AG08395 (cell line): ENCODE results near the gene ACTL8.

Experiments used
- DNase-seq: peaks from one replicate; pipeline ENCODE4 v3.0.0; 2012; ENCODE audit warnings: mixed read lengths, low spot score

The ACTL8 gene

DNA sequence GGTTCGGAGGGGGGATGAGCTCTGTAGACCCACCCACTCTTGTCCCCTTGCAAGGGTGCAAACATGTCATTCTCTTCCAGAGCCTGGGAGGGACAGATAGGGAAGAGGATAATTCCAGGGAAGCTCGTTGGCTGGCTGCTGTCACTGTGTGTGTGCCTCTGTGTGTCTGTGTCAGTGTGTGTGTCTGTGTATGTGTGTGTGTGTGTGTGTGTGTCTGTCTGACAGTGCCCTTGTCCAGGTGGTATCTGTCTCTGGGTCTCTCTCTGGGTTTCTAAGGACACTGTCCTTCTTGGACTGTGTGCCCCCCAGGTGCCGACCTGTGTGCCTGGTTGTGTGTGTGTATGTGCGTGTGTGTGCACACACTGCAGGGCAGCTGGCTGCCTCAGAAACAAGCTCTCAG lies 90.5 kb downstream of the ACTL8 start:
- no peak for DNase-seq

DNA sequence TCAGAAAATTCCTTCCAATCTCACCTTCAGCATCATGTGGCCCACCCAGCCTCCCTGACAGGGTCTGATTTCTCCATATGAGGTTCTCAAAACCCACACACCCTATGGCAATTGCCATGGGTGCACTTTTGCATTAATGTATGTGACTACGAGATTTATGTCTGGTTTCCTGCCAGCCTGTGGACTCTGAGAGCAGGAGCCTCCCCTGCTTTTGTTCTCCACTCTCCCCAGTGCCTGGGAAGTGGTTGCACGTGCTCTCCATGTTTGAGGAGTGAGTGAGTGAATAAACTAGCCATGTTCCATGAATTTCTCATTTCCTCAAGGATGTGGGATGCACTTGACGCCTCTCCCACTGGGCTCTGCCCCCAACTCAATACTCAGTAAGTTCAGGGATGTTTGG lies 91.2 kb downstream of the ACTL8 start:
- DNase-seq, result no peak

DNA sequence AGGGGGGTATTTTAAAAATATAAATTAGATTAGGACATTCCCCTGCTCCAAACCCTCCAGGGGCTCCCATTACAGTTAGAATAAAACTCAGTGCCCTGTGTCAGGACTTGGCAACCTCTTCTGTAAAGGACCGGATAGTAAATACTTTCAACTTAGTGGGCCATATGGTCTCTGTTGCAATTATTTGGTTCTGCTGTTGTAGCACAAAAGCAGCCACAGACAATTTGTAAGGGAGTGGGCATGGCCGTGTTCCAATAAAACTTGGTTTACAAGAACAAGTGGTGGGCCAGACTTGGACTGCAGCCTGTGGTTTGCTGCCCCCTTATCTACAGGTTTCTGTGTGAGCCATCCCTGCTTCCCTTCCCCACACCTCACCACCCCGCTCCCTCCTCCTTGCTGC lies 92.0 kb downstream of the ACTL8 start:
- DNase-seq, result no peak

DNA sequence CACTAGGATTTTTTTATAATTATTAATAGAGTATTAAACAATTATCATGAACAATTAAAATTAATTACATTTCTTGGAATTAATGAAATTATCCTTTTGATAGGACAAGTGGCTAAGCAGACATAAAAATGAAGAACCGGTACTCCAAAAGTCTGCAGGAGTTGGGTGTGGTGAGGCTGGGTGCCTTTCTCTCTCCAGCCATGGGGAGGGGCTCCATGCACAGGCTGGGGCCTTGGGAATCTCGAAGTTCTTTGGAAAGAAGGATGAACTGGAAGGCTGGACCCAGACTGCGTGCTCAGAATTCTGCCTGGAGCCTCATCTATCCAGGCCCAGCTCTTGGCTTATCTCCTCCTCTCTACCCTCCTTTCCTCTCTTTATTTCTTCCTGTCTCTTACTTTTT lies 94.1 kb downstream of the ACTL8 start:
- peak; percentile 52 for DNase-seq

DNA sequence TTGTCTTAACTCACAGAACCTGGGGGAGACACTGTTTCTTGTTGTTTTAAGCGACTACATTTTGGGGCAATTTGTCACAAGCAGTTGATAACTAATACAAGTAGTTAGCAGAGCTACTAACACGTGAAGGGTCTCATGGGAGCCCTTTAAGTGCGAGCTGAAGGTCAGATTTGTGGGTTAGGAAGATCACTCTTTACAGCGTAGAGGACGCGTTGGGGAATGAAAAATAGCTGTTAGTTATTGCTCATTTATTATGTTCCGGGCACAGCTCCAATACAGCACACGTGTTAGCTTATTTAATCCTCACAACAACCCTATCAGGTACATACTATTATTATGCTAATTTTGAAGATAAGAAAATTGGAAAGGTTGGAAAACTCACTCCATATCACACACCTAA lies 95.9 kb downstream of the ACTL8 start:
- DNase-seq, result no peak

DNA sequence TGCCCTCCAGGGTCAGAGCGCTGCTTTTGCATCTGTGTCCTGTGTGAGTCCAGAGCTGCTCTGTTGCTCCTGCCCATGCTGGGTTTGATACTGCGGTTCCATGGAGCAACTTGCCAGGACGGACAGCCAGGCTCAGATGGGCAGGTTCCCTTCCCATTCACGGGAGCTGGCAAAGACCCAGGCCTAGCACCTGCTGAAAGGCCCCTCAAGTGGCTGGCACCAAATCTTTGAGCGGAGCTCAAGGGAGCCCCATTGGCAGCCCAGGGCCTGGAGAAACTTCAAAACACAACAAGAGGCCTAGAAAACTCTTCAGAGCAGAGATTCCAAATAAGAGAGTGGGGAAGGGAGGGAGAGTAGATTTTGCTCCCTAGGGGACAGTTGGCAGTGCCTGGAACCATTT lies 97.2 kb downstream of the ACTL8 start:
- DNase-seq, result no peak

DNA sequence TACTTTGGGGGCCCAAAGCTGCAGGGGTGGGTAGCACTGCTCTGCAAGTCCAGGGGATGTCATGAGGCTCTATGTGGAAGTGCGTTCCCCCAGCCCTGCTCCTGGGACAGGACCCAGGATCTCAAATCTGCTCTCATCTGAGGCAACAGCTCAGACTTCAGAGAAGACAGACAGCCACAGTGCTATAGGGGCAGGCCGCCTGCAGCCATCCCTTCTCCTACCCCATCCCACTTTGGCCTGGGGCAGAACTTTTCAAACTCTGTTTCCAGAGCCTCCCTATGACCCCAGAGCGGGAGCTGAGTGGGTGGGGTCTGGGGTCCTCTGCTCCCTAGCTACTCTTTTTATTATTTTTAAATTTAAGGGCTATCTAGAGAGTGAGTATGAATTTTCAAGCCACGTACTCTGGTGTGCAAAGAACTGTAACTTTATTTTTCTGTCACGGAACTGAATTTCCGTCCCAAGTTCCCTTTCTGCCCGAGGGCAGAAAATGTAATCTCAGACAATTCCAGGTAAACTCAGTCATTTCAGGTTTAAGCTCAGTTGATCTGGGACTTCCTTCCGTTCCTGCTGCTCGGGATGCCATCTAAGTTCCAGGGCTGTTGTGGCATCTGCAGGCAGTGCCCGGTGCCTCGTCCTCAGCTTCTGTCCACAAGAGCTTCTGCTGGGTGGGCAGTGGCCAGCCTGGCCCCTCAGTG lies 98.3 kb downstream of the ACTL8 start:
- DNase-seq, result no peak

DNA sequence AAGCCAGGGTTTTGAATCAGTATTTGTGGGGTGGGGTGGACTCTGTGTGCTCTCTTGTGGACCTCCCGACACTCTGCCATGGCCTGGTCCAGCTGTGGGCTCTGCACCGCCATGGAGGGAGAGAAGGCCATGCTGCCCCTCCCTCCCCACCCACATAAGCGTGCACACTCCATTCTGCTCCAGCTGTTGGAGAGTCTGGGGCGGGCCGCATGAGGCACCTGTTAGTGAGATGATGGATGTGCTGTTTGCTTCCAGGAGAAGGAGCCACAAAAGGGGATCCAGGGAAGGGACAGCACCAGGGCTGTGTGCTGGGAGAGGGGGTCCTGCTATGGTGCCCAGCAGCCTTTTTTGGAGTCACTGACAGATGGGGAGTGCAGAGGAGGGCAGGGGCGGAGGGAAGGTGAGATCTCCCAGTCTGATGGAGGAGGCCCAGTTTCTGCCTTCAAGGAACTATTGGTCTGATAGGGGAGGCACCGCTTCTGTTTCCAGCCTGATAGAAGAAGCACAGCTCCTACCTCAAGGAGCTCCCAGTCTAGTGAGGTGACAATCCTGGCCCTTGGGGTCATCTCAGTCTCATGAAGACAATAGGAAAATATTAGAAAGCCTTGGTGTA lies 101.5 kb downstream of the ACTL8 start:
- DNase-seq, result no peak

DNA sequence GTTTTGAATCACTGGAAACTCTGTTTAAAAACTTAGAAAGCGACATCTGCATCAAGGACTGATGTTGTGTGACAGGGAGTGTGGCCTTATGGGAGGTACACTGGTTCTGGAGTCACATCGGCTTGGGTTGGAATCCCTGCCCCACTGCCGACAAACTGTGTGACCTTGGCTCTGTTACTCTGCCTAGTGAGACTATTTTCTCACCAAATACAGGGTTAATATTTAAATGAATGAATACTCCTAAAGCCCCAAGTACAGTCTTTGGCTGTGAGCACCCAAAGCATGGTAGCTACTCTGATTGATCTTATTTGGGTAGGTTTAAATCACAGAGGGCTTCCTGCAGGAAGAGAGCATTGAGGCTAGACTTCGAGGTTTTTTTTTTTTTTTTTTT lies 102.0 kb downstream of the ACTL8 start:
- DNase-seq, result no peak

DNA sequence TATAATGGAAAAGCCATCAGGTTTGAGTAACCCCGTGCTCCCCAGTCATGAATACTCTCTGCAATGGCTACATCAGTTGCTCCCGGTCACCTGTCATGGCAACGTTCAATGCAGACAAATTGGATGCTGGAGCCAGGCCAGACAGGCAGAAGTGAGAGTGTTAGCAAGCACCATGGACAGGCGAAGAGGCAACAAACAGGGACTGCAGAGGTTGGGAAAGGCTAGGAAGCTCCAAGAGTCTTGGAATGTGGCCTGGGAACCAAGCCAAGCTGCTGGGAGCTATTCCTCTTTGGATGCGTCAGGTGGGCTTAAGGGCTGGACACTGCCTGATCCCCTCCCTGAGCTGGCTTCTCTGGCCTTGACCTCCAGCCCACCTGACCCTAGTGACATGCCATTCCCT lies 102.9 kb downstream of the ACTL8 start:
- DNase-seq, result peak; percentile 27

DNA sequence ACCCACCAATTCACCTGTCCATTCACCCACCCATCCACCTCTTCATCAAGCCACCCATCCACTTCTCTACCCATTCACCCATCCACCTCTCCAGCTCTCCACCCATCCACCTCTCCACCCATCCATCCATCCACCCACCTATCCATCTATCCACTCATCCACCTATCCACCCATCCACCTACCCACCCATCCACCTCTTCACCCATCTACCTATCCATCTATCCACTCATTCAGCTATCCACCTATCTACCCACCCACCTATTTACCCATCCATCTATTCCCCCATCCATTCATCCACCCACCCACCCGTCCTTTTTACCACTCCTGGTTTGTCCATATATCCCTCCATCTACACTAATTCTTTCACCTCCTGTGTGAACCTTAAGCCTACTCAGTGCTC lies 105.7 kb downstream of the ACTL8 start:
- no peak for DNase-seq

DNA sequence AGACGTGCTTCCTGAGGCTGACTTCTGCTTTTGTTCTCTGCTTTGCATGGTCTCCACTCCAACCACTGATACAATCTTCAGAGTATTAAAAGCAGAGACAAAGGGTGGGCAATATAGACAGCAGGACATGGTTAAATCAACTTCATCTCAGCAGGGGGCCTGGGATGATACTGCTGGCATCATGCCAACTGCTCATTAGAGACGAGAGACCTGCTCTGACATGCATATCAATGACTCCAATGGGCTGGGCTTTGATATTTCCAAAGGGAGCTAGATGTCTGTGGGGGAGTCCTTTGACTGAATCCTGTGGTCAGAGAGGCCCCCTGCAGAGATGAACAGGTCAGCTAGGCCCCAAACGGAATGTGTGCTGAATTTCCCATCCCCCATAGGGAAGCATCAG lies 106.6 kb downstream of the ACTL8 start:
- no peak for DNase-seq

DNA sequence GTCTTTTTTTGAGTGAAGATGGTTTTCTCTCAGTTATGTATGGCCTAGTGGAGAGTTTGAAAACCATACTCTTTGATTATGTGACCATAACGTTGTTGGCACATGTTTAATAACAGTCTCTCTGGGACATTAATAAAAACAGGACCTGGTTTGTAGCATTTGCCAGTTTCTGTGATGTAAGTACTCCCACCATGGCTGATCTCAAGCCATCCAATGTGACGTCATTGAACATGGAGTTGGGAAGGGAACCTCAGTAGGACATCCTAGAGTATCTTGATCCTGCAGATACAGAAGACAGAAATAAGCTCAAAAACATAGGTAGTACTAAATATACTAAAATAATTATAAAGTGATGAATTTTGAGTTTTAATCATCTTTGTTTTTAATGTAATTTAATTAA lies 107.0 kb downstream of the ACTL8 start:
- no peak for DNase-seq

DNA sequence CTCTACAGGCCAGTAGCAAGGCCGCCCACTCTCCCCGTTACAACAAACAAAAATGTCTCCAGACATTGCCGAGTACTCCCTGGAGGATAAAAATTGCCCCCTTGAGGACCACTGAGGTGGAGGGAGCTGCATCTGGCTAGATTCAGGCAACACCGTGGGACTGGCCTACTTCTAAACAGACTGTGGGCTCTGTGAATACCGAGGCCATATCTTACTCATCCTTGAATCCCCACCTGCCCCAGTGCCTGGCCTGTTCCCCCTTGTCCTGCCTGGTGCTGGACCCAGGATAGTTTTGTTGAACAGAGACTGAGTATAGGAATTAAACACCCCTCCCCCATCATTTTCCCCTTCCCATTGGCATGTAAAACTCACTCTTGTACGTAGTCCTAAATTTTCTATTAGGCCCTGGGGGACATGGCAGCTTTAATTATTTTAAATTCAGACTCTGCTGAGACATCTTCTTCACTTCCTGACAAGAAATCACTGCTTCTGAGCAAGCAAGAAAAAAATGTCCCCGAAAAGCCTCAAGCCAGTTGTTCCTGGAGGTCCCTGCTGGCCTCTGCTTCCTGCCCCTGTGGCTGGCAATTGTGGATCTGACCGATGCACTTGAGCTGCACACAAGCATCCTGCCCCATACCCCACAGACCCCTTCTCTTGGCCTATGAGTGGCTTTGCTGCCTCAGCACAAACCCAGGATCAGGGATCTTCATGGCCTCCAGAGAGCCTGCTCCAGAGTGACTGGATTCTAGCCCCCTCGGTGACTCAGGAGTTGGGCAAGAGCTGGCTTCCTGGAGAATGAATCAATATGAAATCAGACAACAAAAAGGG lies 111.0 kb downstream of the ACTL8 start:
- peak; percentile 91 for DNase-seq

DNA sequence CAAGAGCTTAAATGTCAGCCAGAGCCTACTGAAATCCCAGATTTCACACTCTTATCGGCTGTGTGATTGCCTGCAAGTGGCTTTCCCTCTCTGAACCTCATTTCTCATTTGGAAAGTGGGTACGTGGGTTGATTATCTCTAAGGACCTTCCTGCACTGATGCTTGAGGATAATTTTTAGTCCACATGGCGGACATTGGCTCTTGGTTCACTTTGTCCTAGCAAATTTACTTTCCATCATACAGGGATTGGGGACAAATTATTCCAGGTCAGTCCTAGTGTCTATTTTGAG lies 111.6 kb downstream of the ACTL8 start:
- no peak for DNase-seq

DNA sequence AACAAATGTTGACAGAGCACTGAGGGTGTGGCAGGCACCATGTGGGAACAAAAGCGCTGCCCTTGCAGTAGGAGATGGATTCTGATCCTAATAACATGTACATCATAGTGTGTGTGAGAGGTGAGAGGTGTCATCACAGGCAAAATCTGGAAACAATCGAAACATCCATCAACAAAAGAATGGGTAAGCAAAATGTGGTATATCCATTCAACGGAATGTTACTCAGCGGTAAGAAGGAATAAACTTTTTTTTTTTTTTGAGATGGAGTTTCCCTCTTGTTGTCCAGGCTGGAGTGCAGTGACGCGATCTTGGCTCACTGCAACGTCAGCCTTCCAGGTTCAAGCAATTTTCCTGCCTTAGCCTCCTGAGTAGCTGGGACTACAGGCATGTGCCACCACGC lies 112.3 kb downstream of the ACTL8 start:
- no peak for DNase-seq

DNA sequence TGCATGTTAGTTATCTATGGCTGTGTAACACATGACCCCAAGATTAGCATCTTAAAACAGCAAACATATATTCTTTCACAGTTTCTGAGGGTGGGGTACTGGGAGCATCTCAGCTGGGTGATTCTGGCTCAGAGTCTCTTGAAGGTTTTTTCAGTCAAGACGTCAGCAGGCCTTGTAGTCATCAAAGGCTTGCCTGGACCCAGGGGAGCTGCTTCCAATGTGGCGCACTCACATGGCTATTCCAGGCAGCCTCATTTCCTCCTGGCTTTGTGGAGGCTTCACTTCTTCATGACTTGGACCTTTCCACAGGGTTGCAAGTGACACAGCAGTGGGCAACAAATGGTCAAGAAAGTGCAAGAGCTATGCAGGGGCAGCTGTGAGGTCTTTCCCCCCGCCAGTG lies 114.7 kb downstream of the ACTL8 start:
- DNase-seq, result peak; percentile 37

DNA sequence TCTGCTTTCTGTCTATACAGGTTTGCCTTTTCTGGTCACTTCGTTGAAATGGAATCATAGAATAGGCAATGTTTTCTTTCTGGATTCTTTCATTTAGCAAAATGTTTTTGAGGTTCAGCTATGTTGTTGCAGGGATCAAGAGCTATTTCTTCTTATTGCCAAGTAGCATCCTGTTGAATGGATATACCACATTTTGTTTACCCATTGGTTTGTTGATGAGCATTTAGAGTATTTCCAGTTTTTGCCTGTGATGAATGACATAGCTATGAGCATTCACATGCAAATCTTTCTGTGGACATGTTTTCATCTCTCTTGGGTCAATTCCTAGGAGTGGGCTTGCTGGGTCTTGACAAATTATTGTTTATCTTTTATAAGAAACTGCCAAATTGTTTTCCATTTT lies 115.5 kb downstream of the ACTL8 start:
- no peak for DNase-seq

DNA sequence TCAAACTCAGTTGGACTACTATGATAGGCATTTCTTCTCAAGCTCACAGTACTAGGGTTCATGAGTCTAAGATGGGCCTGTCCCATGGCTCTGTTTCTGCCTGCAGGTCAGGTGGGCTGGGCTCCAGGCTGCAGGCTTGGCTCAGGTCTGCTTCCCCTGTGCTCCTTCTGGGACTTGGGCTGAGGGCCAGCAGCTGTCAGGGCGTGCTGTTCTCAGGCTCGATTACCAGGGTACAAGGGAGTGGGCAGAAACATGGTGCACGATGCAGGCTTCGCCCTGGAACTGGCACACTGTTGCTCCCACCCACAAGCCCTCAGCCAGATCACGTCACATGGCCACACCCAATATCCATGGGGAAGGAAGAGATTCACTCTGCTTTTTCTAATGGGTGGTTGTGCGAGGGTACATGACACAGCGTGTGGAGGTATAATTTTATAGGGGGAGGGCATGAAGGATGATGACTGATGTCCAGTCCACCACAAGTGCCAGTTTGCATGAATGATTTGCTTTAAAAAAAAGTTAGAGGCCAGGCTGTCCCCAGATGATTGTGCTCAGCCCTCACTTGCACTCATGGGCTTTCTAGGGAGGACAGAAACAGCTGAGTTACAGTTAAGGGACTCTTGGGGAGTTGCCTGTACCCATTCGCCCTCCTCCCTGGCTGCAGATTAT lies 118.0 kb downstream of the ACTL8 start:
- no peak for DNase-seq

DNA sequence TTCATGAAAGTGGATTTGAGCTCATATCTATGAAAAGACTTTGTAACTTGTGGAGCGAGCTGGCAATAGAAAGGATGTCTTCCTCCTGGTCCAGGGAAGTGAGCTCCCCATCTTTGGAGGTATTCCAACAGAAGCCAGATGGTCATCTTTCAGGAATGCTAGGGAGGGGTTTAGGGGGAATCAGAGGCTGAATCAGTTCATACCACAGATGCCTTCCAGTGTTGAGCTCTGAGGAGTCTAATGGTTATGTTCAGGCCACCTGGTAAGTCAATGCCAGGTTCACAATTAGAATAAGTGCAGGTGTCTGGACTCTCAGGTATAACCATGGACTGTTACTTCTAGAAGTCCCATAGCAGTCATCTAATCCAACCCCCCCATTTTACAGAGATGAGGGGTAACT lies 119.1 kb downstream of the ACTL8 start:
- peak; percentile 92 for DNase-seq

DNA sequence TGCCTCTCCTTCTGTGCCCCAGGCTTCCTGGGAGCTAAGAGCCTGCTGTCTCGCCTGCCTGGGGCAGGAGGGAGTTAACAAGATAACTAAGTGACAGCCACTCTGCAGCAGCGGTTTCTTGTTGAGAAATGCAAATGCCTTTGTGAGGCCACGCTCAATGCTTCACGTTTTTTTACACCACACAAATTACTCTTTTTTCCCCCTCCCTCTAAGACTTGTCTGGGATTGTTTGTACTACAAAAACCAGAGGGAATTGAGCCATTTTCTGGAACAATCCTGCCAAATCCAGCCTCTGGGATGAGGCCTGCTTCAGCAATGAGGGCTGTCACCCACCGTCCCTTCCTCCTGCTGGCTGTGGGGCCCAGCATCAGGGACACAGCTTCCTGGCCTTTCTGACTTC lies 119.6 kb downstream of the ACTL8 start:
- DNase-seq, result peak; percentile 82

DNA sequence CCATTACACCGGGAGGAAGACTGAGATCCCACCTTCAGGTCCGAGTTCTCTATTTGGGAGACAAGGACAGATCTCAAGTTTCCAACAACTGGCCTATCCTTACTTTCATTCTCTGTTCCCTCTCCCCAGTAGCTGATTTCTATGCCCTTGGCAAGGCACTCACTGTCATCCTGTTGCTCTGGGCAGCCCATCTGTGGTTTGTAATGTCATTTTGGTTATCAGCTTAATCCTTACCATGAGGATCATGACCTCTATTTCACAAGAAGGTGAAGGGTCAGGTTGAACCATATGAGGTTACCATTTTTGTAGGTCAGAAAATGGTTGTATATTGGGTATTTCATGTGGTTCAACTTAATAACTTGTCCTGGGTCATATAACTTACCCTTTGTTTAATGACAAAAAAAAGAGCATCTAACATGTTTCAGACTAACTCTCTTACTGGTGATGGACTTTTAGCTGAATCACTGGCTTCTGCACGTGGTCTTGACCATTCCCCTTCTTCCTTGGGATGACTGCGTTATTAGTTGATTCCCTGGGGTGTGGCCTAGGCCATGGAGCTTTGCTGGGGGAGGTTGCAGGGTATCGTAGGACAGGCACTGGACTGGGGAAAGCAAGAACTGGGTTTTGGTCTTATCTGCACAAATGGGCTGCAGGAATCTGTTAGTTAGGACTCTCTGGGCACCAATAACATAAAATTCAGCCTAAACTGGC lies 120.2 kb downstream of the ACTL8 start:
- DNase-seq, result peak; percentile 62
